KBM-7 (cell line): Measurements from ENCODE around the gene PLIN4.

Source experiments
- DNase-seq: peaks from one replicate; pipeline ENCODE4 v3.0.0-alpha.2; 2015
- in situ Hi-C: fragments of 300-500 bp; cut with MboI; formaldehyde crosslinking; loops from 2 replicates; pipeline ENCODE4 v1.14.3; 2020; ENCODE audit warnings: low sequenced_read_pairs, low pct_unique_long_range_greater_than_20kb, mixed read lengths

PLIN4 gene

DNA sequence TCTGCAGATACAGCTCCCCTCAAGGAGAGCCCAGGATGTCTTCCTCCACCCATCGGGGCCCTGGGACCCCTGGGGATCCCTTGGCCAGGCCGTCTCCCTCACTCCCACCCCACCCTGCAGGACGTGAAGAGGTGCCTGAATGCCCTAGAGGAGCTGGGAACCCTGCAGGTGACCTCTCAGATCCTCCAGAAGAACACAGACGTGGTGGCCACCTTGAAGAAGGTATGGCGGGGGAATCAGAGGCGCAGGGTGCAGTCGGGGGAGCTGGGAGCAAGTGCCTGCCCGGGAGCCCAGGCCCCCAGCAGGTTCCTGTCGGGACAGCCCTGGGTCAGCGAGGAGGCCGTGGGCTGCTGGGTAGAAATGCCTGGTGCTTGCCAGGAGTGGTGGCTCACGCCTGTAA is 19.6 kb downstream of the PLIN4 start:
- DNase-seq: no peak
- in situ Hi-C loops: no loop called here

DNA sequence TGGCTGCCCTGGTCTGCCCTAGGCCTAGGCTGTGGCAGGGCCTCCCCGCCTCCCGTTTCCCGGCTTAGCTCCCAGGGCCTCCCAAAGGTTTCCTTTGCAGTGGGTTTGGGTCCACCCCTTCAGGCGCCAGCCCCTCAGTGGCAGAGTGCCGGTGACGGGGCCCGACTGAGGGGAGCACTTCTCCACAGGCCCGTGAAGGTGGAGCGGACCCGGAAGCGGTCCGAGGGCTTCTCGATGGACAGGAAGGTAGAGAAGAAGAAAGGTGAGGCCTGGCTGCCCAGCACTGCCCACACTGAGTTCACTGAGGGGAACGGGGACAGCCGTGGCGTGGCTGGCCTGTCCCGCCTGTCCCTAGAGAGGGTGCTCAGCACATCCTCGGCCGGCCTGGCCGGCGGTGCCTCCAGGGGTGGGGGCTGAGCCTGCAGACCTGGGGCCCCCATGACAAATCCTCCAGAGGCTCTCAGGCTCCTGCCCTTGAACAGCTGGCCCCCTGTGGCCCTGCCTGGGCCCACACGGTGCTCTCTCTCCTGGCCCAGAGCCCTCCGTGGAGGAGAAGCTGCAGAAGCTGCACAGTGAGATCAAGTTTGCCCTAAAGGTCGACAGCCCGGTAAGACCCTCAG is 20.4 kb downstream of the PLIN4 start:
- no peak for DNase-seq
- in situ Hi-C loops: no loop called here

DNA sequence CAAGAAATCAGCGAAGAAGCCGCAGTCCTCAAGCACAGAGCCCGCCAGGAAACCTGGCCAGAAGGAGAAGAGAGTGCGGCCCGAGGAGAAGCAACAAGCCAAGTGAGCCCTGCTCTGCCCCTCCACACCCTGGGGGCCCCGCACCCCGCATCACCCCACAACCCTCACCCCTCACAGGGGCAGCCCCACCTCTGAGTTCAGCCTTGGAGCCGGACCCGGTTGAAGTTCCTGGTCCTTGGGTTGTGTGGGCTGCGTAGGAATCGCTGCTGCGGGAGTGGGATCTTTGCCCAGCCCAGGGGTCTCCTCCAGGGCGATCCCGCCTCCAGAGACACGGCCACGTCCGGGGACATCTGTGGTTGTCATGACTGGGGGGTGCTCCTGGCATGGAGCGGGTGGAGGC is 22.0 kb downstream of the PLIN4 start:
- DNase-seq: no peak
- in situ Hi-C loops: no loop called here

DNA sequence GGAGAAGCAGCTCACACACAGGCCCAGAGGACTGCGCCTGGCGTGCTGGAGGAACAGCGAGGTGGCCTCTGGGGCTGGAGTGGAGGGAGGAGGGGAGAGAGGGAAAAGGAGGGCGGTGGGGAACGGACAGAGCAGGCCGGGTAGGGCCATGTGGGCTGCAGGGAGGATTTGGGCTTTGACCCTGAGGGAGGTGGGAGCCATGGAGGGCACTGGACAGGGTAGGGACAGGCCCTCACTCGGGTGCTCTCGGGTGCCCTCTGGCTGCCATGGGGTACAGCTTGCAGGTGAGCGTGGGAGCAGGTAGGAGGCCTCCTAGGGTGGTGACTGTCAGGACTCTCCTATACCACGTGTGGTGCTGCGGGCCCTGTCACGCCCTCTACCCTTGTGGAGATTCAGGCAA is 22.8 kb downstream of the PLIN4 start:
- DNase-seq: no peak
- in situ Hi-C loops: no loop called here

DNA sequence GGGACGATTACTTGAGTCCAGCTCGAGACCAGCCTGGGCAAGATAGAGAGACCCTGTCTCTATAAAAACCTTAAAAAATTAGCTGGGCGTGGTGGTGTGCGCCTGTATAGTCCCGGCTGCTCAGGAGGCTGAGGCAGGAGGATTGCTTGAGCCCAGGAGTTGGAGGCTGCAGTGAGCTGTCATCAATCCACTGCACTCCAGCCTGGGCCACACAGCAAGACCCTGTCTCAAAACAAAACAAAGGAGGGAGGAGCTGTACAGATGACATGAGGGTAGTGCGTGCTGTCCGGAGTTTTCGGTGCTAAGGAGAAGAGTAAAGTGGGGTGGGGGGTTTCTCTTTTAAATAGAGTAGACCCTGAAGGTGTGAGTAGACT is 23.6 kb downstream of the PLIN4 start:
- in situ Hi-C loops: no loop called here
- DNase-seq: no peak

DNA sequence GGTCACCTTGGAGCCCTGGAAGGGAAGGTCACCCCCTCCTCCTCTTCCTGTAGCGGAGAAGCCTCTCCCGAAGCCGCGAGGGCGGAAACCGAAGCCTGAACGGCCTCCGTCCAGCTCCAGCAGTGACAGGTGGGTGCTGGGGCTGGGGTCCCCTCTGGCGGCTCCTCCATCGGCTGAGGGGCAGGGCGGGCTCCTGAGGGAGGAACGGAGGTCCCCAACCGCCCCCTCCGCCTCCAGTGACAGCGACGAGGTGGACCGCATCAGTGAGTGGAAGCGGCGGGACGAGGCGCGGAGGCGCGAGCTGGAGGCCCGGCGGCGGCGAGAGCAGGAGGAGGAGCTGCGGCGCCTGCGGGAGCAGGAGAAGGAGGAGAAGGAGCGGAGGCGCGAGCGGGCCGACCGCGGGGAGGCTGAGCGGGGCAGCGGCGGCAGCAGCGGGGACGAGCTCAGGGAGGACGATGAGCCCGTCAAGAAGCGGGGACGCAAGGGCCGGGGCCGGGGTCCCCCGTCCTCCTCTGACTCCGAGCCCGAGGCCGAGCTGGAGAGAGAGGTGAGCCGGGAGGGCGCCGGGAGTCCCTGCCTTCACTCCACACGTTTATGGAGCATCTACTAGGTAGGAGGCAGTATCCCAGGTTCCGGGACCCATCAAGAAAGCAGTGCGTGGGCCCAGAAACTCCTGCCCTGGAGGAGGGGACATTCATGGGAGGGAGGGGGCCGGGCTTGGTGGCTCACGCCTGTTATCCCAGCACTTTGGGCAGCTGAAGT is 24.2 kb downstream of the PLIN4 start:
- no peak for DNase-seq
- in situ Hi-C loops: no loop called here

DNA sequence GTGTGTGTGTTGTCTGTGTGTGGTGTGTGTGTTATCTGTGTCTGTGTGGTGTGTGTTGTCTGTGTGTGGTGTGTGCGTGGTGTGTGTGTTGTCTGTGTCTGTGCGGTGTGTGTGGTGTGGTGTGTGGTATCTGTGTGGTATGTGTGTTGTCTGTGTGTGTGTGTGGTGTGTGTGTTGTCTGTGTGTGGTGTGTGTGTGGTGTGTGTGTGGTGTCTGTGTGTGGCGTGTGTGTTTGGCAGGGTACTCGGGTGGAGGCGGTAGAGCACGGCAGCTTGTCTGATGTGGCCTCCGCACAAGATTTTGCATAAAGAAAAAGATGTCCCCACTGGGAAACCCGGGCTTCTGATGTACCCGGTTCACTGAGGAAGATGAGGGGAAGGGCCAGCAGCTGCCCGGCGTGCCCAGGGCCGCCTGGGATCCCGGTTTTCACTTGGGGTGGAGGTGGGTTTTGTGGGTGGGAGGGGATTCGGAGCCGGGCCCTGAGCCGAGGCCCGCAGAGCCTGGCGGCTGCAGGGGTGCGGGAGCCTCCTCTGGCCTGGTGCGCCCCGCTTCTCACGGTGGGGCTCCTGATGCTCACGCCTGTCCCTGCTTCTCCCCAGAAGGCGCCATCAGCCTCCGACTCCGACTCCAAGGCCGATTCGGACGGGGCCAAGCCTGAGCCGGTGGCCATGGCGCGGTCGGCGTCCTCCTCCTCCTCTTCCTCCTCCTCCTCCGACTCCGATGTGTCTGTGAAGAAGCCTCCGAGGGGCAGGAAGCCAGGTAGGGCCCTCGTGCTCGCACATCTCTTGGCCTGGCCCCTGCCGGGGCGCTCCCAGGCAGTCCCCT is 25.0 kb downstream of the PLIN4 start:
- no peak for DNase-seq
- in situ Hi-C loops: no loop called here

DNA sequence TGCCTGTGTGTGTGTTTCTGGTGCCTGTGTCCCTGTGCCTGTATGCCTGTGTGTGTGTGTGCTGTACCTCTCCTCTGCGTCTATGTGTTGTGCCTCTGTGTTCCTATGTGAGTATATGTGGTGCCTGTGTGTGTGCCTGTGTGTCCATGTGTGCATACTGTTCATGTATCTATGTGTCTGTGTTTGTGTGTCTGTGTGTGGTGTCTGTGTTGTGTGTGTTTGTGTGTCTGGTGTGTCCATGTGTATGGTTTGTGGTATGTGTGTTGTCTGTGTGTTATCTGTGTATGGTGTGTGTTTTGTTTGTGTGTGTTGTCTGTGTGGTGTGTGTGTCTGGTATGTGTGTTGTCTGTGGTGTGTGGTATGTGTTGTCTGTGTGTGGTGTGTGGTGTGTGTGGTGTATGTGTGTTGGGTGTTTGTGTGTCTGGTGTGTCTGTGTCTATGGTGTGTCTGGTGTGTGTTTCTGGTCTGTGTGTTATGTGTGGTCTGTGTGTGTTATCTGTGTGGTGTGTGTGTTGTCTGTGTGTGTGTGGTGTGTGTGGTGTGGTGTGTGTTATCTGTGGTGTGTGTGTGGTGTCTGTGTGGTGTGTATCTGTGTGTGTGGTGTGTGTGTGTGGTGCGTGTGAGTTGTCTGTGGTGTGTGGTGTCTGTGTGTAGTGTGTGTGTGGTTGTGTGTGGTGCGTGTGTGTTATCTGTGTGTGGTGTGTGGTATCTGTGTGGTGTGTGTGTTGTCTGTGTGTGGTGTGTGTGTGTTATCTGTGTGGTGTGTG is 25.8 kb downstream of the PLIN4 start:
- no peak for DNase-seq
- in situ Hi-C loops: no loop called here

DNA sequence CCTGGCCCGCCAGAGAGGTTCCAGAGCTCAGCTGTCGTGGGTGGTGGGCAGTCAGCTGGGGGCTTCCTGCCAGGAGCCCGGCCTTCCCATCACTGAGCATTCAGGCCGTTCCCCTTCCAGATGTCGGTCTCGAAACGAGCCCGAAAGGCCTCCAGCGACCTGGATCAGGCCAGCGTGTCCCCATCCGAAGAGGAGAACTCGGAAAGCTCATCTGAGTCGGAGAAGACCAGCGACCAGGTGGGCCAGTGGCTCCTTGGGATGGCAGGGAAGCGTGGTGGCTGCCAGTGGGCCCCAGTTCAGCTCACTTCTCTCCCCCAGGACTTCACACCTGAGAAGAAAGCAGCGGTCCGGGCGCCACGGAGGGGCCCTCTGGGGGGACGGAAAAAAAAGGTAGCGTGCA is 26.8 kb downstream of the PLIN4 start:
- in situ Hi-C loops: no loop called here
- no peak for DNase-seq

DNA sequence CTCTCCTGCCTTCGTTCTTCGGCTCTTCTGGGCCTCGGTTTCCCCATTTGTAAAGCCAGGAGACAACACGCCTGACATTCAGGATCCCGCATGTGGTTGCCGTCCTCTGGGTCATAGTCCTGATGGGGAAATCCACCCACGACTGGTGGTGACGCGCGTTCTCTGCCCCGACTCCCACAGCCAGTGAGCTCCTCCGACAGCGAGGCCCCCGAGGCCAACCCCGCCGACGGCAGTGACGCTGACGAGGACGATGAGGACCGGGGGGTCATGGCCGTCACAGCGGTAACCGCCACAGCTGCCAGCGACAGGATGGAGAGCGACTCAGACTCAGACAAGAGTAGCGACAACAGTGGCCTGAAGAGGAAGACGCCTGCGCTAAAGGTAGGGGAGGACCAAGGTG is 29.8 kb downstream of the PLIN4 start:
- in situ Hi-C loops: no loop called here
- DNase-seq: no peak

DNA sequence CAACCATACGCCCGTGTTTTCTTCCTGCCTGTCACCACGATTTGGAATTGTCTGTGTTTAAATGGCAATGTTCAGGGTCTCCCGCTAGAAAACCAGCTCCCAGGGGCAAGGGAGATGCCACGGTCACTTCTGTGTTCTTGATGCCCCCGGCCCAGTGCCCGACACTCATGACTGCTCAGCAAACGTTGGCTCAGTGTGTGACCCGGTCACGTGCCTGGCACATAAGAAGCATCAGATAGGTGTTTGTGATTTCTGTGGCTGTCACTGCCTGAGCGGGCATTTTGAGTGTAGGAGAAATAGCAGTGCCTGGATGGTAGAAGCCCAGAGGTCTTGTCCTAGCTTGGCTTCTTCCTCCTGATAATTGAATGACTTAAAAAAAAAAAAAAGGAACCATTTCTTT is 30.7 kb downstream of the PLIN4 start:
- DNase-seq: no peak
- in situ Hi-C loops: no loop called here

DNA sequence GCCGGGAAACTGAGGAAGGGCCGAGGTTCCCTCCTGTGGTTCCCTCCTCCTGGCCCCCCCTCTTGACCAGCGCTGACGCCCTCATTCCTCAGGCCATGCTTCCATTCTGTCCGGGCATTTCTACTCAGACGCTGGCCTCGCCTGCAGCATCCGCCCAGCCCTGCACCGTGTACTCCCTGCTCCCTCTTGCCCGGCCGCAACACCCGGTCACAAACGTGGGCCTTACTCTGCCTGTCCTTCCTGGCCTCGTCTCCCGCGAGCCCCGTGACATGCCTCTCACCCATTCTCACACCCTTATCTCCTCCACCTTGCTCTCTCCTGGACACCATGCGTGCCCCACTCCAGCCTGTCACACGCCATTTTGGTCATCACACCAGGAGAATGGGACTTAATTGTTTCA is 34.9 kb downstream of the PLIN4 start:
- in situ Hi-C loops: no loop called here
- no peak for DNase-seq

DNA sequence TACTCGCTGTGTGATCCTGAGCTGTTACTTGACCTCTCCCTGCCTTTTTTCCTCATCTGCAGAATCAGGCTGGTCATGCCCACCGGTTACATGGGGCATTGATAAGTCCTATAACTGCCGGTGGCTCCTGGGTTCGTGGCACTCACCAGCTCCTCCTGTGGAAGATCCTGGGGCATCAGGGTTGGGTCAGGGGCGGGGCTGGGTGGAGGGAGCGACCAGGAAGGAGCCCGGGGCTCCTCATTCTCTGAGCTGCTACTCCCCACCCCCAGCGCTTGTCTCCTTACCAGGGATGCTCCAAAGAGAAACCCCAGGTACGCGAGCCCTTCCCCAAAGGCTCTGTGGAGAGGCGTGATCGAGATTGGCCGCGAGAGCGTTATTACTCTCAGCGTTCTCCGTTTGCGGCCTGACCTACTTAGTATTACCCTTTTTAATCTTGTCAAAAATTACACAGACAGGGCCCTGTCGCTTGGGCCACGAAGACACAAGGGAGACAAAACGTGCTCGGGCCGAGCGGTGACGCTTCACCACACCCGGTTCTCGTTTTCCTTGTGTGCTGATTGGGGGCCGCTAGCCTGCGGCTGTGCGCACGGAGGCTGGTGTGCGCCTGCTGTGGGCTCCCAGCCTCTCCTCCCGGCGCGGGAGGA is 35.4 kb downstream of the PLIN4 start:
- no peak for DNase-seq
- in situ Hi-C loops: no loop called here

DNA sequence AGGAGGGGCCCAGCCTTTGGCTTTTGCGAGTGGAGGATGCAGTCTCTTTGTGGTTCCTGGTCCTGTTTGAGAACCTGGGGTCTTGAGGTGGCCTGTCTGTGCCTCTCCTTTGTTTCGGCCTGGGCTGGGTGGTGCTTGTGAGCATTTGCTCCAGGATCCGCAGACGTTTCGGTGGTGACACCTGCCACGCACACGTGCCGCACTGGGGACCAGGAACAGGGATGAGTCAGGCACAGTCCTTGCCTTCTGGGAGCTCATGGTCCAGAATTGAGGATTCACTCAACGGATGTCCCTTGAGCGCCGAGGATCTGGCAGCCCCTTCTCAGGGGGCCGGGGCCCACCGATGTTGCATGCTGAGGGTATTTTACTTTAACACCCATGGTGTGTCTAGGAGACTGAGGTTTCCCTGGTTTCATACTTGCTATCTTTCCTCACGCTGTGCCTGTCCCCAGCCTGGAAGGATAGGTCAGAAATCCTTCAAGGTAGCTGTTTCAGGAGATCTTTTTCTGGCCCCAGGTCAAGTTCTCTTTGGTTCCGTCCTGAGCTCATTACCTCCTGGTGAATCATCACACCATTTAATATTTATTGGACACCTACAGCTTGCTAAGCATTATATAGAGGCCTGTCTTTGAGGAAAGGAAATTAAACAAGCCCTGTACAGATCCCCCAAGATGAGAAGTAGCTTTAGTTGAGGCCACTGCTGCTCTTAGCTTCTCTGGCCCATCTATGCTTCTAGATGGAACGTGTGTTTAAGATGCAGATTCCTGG is 41.1 kb downstream of the PLIN4 start:
- in situ Hi-C loops: no loop called here
- no peak for DNase-seq

DNA sequence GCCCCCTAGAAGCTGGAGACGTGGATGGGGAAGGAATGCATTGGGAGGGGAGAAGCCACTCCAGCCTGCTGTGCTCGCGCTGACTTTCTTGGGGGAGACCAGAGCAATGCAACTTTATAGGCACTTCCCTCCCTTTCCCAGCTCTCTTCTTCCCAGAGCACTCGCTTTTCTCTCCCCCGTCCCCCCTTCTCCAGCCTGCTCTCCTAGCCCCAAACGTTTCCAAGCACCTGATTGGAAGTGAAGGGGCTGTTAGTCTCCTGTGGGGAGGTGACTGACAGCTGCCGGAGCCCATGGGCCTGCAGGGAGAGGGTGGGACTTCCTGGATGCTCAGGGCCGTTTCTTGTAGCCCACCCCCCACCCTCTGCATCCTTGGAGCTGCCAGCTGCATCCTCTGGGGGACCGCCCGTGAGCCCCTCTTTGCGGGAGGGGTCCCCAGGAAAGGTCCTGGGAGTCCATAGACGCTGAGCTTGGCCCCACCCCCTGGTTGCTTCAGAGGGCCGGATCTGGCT is 43.7 kb downstream of the PLIN4 start:
- in situ Hi-C loops: no loop called here
- no peak for DNase-seq

DNA sequence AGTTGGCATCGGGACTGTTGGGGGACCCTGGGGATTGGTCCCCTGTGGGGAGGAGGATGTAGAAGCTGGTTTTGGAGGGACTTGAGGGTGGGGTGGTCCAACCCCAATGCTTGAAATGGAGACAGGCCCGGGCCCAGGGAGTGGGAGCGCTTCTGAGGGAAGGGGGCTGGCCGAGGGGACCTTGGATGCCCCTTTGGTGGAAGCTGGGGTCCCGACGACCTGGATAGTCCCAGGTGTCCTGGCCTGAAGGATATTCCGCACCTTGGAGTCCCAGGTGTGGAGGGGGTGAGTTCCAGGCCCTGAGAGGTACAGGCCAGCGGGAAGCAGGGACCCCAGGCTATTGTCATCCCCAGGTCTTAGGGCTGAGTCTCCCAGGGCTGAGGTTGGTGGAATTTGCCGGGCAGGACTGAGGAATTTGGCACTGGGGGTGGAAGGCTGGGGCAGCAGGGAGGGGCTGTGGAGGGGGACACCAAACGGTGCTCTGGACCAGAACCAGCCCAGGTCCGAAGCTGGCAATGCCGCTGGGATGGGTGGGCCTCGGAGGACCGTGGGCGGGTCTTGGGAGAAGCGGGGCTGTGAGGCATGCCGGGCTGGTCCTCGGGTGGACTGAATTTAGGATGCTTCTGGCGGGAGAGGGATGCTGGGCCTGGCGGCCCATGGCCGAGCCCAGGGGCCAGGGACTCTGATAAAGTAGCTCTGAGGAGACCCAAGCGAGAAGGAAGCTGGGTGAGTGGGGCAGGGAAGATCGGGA is 44.3 kb downstream of the PLIN4 start:
- in situ Hi-C loops: no loop called here
- DNase-seq: no peak

DNA sequence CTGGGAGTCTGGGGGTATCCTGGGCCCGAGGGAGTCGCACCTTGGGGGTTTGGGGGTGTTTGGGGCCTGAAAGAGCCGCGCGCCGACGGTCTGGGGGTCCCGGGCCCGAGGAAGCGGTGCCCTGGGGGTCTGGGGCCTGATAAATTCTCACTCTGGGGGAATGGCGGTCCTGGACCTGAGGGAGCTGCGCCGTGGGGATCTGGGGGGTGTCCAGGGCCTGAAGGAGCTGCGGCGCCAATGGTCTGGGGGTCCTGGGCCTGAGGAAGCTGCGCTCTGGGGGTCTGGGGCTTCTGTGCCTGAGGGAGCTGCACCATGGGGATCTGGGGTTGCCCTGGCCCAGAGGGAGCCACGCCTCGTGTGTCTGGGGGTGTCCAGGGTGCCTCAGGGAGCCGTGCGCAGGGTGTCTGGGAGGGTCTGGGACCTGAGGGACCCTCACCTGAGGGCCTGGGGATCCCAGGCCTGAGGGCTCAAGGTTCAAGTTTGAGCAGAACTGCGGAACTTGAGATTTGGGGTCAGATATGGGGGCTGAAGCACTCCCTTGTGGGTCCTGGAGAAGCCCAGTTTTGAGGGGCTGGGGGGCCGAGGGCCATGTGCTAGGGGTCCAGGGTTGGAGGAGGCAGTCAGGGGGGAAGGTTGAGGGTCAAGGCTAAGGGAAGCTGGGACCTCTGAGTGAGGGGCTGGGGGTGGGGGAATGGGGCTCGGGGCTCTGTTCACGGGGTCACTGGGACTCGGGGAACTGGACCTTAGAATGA is 45.1 kb downstream of the PLIN4 start:
- in situ Hi-C loops: no loop called here
- no peak for DNase-seq
